Stimulated activated CD4-positive, alpha-beta T cell treated with anti-CD3 and anti-CD28 coated beads, Interleukin-12 subunit alpha, Interleukin-12 subunit beta, amount 100 ng/mL, for 24 hours (primary cell): Measurements from ENCODE around the gene CREB3L1.

Experiments
- DNase-seq, 2 experiments: peaks; one replicate each; pipeline ENCODE4 v3.0.0-alpha.2; 2020; ENCODE audit warnings: low read depth in 2 of 2

Gene CREB3L1, protein sequence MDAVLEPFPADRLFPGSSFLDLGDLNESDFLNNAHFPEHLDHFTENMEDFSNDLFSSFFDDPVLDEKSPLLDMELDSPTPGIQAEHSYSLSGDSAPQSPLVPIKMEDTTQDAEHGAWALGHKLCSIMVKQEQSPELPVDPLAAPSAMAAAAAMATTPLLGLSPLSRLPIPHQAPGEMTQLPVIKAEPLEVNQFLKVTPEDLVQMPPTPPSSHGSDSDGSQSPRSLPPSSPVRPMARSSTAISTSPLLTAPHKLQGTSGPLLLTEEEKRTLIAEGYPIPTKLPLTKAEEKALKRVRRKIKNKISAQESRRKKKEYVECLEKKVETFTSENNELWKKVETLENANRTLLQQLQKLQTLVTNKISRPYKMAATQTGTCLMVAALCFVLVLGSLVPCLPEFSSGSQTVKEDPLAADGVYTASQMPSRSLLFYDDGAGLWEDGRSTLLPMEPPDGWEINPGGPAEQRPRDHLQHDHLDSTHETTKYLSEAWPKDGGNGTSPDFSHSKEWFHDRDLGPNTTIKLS

DNA sequence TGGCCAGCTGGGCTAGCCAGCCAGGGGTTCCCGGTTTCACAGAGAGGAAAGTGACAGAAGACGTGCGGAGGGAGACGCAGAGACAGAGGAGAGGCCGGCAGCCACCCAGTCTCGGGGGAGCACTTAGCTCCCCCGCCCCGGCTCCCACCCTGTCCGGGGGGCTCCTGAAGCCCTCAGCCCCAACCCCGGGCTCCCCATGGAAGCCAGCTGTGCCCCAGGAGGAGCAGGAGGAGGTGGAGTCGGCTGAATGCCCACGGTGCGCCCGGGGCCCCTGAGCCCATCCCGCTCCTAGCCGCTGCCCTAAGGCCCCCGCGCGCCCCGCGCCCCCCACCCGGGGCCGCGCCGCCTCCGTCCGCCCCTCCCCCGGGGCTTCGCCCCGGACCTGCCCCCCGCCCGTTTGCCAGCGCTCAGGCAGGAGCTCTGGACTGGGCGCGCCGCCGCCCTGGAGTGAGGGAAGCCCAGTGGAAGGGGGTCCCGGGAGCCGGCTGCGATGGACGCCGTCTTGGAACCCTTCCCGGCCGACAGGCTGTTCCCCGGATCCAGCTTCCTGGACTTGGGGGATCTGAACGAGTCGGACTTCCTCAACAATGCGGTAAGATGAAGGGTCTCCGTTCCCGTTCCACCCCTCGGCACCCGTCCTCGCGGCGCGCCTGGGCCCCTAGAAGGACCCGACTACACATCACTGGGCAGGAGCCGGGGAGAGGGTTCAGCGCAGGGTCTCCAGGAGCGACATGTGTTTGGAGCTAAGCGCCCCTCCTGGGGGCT, at the start of gene CREB3L1:
TSS of gene CREB3L1 (plus strand) at position 41 of the 765 bp plus-strand sequence. CDS start at position 491, 450 bp downstream.
- DNase-seq, result no peak

DNA sequence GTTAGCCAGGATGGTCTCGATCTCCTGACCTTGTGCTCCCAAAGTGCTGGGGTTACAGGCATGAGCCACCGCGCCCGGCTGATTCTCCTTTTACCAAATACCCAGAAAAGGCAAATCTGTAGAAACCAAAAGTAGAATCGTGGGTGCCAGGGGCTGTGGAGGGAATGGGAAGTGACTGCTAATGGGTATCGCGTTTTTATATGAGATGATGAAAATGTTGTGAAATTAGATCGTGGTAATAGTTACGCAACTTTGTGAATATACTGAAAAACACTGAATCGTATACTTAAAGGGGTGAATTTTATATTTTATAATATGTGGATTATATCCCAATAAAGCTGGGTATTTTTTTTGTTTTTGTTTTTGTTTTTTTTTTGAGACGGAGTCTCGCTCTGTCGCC, 48.2 kb upstream of the CREB3L1 start:
- no peak for DNase-seq

DNA sequence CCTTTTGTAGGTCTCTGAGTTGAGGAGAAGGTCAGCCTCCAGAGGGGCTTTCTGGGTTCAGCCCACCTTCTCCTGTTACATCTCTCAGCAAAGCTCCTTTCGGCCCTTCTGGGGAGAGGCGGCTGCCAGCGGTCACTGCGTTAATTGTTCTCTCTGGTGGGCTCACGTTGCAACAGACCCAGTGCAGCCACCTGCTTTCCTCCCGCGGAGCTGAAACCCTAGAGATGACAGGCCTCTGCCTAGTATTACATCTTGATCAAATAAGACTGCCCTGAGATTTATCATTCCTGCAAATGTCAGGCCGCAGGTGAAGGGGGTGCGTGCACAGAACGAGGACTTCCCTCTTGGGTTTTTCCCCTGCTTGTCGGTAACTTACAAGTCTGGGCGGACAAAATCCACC, 43.2 kb upstream of the CREB3L1 start:
- DNase-seq, result no peak

DNA sequence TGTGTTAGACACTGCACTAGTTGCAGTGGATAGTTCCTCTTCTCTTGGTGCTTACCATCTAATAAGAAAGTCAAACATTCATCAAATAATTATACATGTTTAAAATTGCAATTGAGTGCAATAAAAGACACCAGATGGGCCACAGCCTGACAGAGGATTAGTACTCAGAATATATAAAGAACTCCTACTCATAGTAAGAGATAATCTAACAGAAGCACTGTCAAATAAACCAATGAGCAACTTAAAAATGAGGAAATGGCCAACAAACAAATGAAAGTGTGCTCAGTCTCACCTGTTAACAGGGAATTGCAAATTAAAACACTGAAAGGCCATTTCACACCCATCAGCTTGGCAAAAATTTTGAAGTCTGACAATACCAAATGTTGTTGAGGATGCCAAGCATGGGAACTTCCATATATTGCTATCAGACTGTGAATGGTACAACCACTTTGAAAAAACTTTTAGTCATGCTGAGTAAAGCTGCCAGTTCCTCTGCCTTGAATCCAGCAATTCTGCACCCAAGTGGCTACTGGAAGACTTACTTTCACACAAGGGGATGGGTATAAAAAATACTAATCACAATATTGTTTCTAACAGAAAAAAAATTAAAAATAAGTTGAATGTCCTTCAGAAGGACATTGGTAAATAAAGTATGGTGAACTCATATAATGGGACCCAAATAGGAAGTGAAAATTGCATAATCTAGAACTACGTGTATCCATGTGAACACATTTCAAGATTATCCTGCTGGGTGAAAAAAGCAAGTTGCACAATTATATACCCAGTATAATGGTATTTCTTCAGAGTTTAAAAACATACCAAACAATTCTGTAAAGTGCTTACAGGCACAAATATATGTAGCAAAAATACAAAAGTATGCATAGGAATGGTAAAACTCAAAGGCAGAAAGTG, 41.4 kb upstream of the CREB3L1 start:
- no peak for DNase-seq

DNA sequence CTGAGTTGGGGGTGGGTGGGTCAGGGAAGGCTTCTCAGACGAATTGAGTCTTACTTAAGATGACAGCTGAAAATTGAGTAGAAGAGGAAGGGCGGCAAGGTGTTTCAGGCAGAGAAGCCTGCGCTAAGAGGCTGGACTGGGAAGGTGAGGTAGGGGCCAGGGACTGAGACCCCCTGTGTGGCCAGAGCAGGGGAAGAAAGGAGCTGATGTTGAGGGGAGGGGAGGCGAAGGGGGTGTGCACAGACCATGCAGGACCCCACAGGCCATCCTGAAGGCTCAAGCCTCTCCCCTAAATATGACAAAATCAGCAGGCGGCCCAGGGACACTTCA, 40.6 kb upstream of the CREB3L1 start:
- no peak for DNase-seq

DNA sequence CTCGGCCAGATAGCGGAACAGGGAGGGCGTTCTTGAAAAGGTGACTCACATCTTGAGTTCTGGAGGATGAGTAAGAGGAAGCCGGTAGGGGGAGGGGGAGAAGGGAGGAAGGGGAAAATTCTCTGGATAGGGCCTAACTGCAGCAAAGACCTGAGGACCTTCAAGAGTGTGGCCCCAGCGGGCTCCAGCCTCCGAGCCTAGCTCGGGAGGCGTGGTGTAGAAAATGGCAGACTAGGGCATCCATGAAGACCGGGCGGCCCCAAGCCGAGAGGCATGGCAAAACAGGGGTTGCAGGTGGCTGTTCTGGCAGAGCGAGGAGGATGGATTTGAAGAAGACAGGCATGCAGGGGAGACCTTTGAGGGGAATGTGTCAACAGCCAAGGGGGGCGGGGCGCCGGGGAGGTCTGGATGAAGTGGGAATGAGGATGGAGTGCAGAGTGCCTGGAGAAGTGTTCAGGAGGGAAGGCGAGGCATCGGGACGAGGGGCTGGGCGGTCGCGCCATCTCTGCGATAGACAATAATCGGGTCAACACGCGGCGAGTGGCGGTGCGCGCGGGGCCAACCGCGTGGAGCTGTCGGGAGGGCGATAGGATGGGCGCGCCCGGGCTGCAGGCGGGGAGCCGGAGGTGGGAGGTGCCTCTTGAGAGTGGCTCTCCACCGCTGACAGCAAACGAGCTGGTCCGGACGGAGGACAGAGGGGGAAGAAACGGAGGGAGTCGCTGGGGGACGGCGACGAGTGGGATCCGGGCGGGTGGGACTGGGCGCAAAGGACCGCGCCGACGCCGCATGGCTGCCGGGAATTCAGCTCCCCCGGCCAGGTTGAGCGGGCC, 40.0 kb upstream of the CREB3L1 start:
- DNase-seq, result peak; percentile 49 to 65

DNA sequence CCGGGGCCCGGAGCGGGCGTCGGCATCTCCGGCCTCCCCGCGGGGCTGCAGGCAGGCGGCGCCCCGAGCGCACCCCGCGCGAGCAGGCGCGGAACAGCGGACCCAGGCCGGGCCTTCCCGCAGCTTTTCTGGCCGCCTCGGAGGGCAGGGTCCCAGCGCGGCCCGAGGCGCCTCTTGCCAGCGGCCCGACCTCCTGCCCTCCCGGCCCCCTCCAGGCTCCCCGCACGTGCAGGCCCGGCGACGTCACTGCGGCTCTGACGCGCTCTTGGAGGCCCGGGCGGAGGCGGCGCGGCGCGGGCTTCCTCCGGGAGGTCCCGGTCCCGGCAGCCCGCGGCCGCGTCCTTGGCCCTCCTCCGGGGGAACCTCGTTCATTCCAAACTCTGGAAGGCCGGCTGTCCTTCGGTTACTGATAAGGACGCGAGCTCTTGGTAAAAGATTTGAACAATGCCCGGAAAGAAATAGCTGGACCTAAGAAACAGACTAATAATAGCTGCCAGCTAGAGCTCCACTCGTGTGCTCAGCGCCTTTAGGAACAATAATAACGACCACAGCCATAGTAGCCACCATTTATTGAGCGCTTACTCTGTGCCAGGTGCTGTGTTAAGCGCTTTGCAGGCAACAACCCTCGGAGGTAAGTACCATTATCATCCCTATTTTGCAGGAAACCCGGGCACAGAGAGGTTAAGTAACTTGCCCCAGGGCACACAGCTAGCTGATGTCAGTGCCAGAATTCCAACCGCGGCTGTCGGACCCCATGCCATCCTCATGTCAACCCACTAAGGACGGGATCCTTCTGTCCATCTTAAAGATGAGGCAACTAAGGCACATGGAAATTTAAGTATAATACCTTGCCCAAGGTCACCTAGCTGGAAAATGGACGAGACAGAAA, 39.1 kb upstream of the CREB3L1 start:
- peak; percentile 44 to 63 for DNase-seq

DNA sequence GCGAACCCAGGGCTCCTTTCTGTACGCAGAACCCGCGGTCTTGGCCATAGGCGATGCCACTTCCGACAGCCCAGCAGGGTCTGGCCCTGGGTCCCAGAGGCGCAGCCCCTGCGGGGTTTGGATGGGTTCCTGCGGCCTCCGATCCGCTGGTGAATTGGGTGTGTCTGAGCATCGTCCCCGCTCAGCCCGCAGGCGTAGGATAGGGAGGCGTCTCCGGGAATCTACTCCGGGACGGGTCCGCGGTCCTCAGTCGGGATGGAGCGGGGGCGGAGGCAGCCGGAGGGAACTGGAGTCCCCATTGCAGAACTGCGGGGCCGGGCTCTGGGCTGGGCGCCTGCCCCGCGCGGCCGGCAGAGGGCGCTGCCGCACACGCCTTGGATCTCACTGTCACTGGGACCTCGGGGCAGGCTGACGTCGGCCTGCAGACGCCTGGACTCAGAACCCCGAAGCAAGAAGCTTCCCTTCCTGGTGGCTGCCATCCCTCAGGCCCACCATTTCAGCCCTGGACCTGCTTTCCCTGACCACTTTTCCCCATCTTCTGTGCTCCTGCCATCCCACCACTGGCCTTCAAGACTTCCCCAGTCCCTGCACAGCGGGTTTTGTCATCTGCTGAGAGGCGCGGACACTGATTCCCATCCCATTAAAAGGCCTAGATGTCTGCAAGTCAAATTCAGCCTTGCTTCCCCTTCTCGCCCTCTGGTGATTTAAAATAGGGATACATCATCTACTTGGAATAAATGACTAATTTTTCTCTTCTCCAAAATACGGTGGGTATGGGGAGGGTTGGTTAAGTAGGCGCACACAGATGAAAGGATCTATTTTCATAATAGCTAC, 38.3 kb upstream of the CREB3L1 start:
- peak; percentile 63 to 75 for DNase-seq

DNA sequence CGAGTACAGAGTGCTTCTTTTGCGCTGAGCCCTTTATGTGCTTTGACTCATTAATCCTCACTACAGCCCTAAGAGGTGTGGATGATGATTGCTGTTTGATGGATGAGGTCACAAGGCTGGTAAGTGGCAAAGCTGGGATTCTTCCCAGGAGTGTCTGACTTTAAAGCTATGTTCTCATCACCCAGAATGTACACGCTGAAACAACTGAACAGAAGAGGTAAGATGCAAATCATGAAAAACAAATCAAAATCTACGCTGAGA, 37.7 kb upstream of the CREB3L1 start:
- no peak for DNase-seq

DNA sequence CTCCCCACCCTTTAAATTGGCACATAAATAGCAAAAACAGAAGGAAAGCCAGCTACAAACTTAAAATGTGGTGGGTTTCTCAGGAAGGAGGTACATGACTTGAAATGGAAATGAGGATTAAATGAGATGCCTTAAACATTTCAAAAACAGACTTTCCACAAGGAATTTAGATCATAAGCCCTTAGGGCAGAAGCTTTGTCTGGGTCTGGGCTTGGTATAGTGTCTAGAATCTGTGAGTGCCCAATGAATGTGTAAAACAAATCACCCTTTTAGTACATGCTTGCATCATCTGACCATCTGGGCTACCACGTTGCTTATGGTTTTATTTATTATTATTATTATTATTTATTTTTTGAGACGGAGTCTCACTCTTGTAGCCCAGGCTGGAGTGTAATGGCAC, 37.1 kb upstream of the CREB3L1 start:
- DNase-seq, result no peak

DNA sequence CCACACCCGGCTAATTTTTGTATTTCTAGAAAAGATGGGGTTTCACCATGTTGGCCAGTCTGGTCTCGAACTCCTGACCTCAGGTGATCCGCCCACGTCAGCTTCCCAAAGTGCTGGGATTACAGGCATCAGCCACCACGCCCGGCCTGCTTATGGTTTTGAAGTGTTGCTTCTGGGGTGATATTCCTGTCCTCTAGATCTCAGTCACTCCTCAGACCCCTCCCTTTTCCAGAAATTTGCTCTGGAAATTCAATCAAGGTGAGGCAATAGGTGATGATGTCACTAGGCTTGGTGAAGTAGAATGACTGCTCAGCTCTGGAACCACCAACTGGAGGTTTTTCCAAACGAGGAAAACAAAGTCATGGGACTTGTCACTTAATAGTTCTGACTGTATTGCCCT, 36.6 kb upstream of the CREB3L1 start:
- DNase-seq, result no peak

DNA sequence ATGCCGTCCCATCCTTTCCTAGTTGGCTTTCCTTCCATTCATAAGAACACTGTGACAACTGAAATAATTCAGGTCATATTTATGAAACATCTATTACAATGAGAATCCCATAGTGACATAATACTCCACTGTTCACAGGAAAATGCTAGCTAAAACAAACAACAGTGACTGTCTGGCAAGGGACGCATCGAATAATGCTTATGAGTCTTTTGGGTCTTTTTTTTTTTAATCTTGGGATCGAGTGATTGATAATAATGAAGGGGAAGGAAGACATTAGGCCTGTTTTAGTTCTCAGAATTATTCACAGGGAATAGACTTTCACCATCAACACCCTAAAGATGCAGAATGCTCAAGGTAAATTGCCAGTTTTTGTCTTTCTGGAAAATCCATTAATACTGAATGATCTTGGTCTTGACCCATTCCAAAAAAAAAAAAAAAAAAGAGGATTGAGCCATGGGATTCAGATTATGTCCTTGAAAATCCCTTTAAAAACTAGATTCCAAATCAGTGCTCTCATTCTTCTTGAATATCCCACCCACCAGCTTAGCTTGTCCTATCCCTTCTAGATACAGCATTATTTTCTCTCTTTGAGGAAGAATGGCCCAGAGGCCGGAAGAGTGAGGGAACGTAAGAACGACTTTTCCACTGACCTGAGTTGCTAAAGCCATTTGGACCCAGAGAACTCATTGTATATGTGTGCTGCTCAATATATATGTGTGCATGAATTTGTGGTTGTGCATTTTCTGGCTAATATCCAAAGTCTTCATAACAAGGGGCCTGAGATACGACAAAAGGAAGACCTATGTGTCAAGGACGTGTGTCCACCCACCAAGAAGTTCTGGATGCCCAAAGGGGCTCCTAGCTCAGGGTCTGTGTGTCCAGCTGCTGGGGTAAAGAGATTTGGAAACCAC, 35.2 kb upstream of the CREB3L1 start:
- DNase-seq, result no peak

DNA sequence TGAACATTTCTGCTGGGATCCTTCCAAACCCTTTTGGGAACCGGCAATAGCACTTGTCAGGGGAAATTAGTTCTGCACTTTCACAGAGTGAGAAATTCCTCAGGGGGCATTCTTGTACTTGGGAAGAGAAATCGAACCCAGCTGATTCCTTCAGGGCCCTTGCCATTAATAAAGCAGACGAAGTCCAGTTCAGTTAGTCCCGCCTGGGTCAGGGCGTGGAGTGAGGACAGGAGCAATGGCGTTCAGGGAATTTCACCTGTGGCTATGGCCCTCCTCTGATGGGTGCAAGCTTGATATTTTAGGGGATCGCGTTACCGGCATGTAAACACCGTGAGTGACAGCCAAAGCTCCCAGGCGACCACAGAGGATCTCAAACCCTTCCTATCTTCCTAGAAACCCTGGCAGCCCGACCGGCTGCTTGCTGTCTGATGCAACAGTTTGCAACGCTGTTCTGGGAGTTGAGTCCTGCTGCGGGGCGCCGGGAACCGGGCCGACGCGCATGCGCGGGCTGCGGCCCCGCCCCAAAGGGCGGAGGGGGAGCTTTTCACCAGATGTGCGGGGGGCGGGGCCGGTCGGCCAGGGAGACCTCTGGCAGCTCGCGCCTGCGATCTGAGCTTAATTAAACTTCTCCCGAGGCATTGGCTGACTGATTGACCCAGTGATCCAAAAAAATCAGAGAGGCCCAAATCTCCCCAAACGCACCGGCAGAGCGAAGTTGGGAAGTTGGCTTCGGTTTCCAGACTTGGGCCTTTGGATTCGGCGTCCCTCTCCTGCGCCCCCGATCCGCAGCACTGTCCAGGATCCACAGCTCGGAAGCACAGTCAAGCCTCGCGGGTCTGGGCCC, 34.3 kb upstream of the CREB3L1 start:
- peak; percentile 77 to 89 for DNase-seq

DNA sequence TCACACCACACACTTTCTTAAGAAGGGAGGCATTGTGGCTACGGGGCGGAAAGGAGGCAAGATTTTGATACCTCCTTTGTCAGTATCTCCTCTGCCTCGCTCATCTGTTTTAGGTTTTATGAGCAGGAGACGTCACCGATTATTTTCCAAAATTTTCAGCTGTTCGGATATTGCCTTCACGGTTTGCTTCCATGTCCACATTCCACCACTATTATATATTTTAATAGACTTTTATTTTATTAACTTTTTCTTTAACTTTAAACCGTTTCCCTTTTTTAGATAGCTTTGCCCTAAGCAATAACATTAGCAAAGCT, 33.7 kb upstream of the CREB3L1 start:
- DNase-seq, result no peak

DNA sequence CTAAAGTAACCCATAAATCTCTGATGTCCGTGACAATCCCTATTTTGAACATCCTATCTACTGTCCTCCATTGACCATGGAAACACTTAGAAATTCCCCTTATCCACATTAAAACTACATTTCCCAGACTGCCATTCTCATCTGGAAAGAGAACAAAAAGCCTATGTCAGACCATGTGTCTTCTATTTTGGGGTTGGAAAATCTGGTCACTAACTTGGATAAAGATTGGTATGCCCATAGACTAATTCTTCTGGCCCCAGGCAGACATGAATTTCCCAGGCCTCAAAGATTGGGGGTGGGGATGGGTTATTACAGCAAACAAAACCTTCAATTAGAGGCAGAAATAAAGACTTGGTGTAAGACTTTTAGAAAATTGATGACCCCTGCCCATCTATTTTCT, 30.9 kb upstream of the CREB3L1 start:
- DNase-seq, result no peak

DNA sequence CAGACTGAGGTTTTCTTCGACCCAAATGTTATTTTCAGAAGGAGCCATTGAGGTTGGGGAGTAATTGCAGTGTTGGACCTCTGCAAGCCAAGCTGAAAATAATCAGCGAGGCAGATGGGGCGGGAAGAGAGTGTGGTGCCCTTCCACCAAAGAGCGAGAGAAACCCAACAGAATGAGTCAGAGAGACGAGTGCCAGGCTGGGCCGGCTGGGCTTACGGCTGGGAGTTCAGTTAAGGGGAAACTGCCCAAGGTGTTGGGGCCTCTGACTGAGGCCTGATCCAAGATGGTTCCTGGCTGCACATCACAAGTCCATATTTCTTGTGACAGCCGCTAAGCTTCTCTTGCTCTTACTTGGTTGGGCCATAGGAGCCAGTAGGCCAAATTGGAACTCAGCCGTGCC, 30.4 kb upstream of the CREB3L1 start:
- DNase-seq, result no peak

DNA sequence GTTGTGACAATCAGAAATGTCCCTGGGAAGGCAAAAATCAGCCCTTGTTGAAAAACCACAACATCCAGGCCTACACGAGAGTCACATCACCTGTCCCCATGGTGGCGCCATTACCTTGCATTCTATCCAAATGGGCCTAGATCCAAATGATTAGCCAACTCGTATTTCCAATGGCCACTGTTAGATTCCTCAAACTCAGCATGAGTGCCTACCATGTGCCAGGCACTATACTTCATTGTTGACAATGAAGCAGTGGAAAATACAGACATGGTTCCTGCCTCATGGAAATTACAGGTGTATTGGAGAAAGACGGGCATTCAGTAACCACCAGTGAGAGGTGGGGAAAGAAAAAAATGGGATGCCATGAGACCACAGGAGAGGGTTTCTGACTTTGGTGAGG, 29.8 kb upstream of the CREB3L1 start:
- no peak for DNase-seq
